Adipocyte (in vitro differentiated cells): Measurements from ENCODE around the gene TRPM1.

Experiments used
- DNase-seq: peaks from one replicate; pipeline ENCODE4 v3.0.0-alpha.2; 2015; ENCODE audit warnings: low read depth
- H3K27me3 ChIP-seq: replicated peaks from 2 replicates; pipeline ENCODE4 v1.7.0; 2013; ENCODE audit warnings: mild to moderate bottlenecking, low read length, moderate library complexity; ENCODE audit not compliant: control insufficient read depth, insufficient read depth
- H3K36me3 ChIP-seq: 2 replicates; pipeline ENCODE4 v1.7.0; 2013; ENCODE audit warnings: low read length, mild to moderate bottlenecking, moderate library complexity; ENCODE audit not compliant: control insufficient read depth, insufficient read depth, severe bottlenecking
- H3K4me1 ChIP-seq: 2 replicates; pipeline ENCODE4 v1.7.0; 2013; ENCODE audit warnings: mild to moderate bottlenecking, low read length, moderate library complexity; ENCODE audit not compliant: control insufficient read depth, insufficient read depth
- H3K4me3 ChIP-seq: 2 replicates; pipeline ENCODE4 v1.7.0; 2013; ENCODE audit warnings: mild to moderate bottlenecking, low read length, moderate library complexity
- H3K9ac ChIP-seq: 2 replicates; pipeline ENCODE4 v1.7.0; 2013; ENCODE audit warnings: mild to moderate bottlenecking, low read length, moderate library complexity
- H3K9me3 ChIP-seq: 2 replicates; pipeline ENCODE4 v1.7.0; 2013; ENCODE audit warnings: mild to moderate bottlenecking, low read length, moderate library complexity; ENCODE audit not compliant: control insufficient read depth

TRPM1 gene

DNA sequence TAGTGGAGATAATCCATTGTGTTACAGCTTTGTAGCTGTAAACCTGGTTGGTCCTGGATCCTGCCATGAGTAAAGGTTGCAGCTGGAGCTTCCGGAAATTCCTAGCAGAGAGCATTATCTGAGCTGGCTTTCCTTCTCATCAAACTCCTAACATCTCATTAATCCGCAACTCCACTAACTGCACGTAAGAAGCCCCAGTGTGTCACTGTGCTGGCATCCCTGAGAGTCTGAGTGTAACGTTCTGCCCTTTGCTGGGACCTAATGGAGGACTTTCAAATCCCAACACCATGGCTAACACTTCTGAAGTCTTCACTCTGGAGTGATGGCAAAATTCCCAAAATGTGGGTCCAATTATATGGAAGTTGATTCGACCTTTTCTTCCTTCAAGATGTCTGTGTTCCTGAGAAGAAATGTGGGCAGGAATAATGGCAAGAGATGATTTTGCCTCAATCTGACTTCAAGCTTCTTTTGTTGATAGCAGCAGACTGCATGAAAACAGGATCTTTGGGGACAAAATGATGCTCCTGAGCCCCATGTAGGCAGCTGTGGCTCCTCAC, 9.6 kb upstream of the TRPM1 start:
- no peak overlapping the region for H3K9ac ChIP-seq
- peaks cover 6% of the 10 kb centered on the region for H3K9me3 ChIP-seq
- H3K27me3 ChIP-seq: peaks cover 7% of the 10 kb centered on the region
- no peak overlapping the region for H3K4me3 ChIP-seq
- H3K4me1 ChIP-seq: no peaks in the 10 kb centered on the region
- H3K36me3 ChIP-seq: no peaks in the 10 kb centered on the region
- no peak for DNase-seq

DNA sequence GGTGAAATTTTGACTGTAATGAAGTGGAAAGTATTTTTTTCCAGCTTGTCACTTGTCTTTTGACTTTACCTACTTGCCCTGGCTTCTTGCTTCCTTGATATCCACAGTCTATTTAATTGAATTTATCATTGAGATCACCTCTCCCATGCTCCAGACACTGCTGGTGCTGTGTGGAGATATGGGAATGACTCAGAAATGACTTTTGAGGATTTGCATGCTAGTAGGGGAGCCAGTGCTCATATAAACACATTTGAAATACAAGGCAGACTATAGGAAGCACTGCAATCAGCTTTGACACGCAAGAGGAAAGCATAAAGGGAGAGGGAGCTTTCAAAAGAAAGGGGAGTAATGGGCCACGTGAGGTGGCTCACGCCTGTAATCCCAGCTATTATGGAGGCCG, 7.3 kb upstream of the TRPM1 start:
- no peaks in the 10 kb centered on the region for H3K36me3 ChIP-seq
- peaks cover 7% of the 10 kb centered on the region for H3K27me3 ChIP-seq
- H3K4me1 ChIP-seq: peaks cover 14% of the 10 kb centered on the region
- no peaks in the 10 kb centered on the region for H3K9me3 ChIP-seq
- no peak overlapping the region for H3K9ac ChIP-seq
- H3K4me3 ChIP-seq: no peak overlapping the region
- no peak for DNase-seq

- DNase-seq: no peak
- peaks cover 14% of the 10 kb centered on the region for H3K4me1 ChIP-seq
- H3K27me3 ChIP-seq: peaks cover 22% of the 10 kb centered on the region
Observed at GRCh38 chr15:31106495-31107300, 5.2 kb upstream of the TRPM1 start.

GRCh38 chr15:31104003-31104402, 2.5 kb upstream of the TRPM1 start:
- H3K27me3 ChIP-seq: peaks cover 19% of the 10 kb centered on the region
- no peak overlapping the region for H3K9ac ChIP-seq
- no peaks in the 10 kb centered on the region for H3K36me3 ChIP-seq
- no peak overlapping the region for H3K4me3 ChIP-seq
- H3K4me1 ChIP-seq: peaks cover 14% of the 10 kb centered on the region
- DNase-seq: no peak
- H3K9me3 ChIP-seq: no peaks in the 10 kb centered on the region

More at GRCh38 chr15:31106495-31107300, 5.2 kb upstream of the TRPM1 start:
- Histone ChIP-seq H3K9me3 (no peaks in the 10 kb centered on the region), H3K4me3 (no peak overlapping the region), H3K9ac (peak overlapping the region; percentile 8), H3K36me3 (no peaks in the 10 kb centered on the region)

- Histone ChIP-seq H3K9me3 (no peaks in the 10 kb centered on the region), H3K27me3 (peaks cover 19% of the 10 kb centered on the region), H3K9ac (no peak overlapping the region), H3K36me3 (no peaks in the 10 kb centered on the region), H3K4me3 (no peak overlapping the region), H3K4me1 (peaks cover 14% of the 10 kb centered on the region)
- DNase-seq: no peak
Observed at GRCh38 chr15:31102374-31103342, 1.1 kb upstream of the TRPM1 start.

DNA sequence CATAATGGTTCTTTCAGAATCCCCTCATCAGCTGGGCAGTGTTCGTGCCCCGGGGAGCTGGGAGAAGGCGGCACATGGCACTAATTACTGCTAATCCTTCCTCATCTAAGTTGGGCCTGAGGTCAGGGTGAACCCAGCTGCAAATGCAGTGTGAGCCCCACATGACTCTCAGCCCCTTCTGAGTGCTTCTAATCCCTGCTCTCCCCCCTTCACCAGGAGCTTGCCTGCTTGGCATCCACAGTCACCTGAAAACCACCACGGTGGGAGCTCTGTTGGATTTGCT, 455 bp upstream of the TRPM1 start:
- H3K4me1 ChIP-seq: peaks cover 14% of the 10 kb centered on the region
- no peaks in the 10 kb centered on the region for H3K36me3 ChIP-seq
- no peak for DNase-seq
- peaks cover 19% of the 10 kb centered on the region for H3K27me3 ChIP-seq
- H3K4me3 ChIP-seq: no peak overlapping the region
- no peak overlapping the region for H3K9ac ChIP-seq
- no peaks in the 10 kb centered on the region for H3K9me3 ChIP-seq

DNA sequence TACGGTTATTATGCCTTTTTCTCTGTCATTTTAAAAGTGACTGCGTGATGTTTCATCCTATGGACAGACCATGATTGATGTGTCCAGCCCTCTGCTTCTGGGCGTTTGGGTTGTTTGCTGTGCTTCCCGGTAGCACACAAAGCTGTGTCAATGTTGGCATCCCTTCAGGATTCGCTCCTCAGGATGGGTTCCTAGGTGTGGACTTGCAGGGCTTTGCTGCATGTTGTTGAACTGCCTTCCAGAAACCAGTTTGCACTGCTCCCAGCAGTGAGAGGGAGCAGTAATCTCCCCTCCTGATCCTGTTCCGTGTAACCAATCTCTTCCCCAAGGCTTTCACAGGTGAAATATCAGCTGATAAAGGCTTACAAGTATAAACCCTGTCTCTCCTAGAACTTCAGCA, 787 bp downstream of the TRPM1 start:
- H3K4me1 ChIP-seq: peaks cover 12% of the 10 kb centered on the region
- no peak for DNase-seq
- no peak overlapping the region for H3K9ac ChIP-seq
- H3K9me3 ChIP-seq: no peaks in the 10 kb centered on the region
- no peak overlapping the region for H3K4me3 ChIP-seq
- H3K36me3 ChIP-seq: no peaks in the 10 kb centered on the region
- H3K27me3 ChIP-seq: peaks cover 26% of the 10 kb centered on the region

GRCh38 chr15:31098953-31099740, 2.4 kb downstream of the TRPM1 start:
- Histone ChIP-seq H3K36me3 (no peaks in the 10 kb centered on the region), H3K9ac (no peak overlapping the region), H3K4me3 (no peak overlapping the region), H3K9me3 (no peaks in the 10 kb centered on the region), H3K27me3 (peaks cover 26% of the 10 kb centered on the region), H3K4me1 (no peaks in the 10 kb centered on the region)
- peak; percentile 21 for DNase-seq

DNA sequence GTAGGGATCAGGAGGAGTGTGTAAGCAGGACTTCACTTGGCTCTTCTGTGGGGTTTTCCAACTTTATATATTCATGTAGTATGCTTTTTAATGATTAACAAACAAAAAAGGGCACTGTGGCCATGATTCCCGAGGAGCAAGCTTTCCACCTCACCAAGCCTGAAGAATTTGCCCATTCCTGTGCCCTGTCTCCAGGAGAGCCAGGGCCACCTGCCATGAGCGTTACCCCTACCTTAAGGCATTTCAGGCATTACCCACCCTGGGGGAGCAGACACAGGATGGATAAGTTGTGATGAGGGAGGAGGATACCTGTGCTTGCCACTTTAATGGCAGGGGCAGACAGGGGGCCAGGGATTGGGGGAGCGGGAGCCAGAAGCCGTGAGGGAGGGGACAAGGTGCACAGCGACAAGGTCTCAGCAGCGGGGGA, 3.0 kb downstream of the TRPM1 start:
- DNase-seq: no peak
- no peaks in the 10 kb centered on the region for H3K9me3 ChIP-seq
- H3K27me3 ChIP-seq: peaks cover 26% of the 10 kb centered on the region
- H3K36me3 ChIP-seq: no peaks in the 10 kb centered on the region
- H3K4me3 ChIP-seq: no peak overlapping the region
- no peaks in the 10 kb centered on the region for H3K4me1 ChIP-seq
- no peak overlapping the region for H3K9ac ChIP-seq

DNA sequence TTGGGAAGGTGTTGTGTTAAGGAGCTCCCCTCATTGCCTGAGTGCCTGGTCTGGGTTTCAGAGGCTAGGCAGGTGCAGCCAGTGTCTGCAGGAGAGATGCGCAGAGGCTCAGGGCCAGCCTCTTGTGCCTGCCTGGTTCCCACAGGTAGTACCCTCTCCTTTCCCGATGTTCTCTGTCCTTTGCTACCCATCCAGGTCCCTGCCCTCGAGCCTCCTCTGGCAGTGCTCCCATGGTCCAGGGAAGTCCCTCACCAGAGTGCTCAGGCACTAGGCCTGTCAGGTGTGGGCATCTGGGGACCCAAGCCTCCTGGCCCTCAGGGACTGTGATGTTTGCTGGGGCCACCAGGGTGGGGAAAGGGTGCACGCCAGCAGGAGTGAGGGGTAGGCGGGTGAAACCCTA, 5.0 kb downstream of the TRPM1 start:
- H3K27me3 ChIP-seq: peaks cover 11% of the 10 kb centered on the region
- no peak for DNase-seq
- H3K9me3 ChIP-seq: no peaks in the 10 kb centered on the region
- no peaks in the 10 kb centered on the region for H3K4me1 ChIP-seq
- H3K9ac ChIP-seq: no peak overlapping the region
- H3K4me3 ChIP-seq: no peak overlapping the region
- H3K36me3 ChIP-seq: no peaks in the 10 kb centered on the region
